ENCODE measurements around the gene WASL. TPM values are rescaled to one million over a fixed set of nuclear protein-coding genes. Genes with fewer than 3 reads are reported as not detected.
A peak's percentile ranks its signal among the peaks of the same experiment; 100 is the strongest.

Gene WASL
- total and polyA plus RNA-seq, 10 of the 15 experiments (the other 5 are each of a cell fraction or from before 2014, with no cell fraction given), result 2.0 to 6.4 (median 3.5) TPM

GRCh38 chr7:123748734-123749536, at the start of gene WASL (continued):
- peak; percentile 52 to 57; a peak in 3 of 4 replicates for TF ChIP-seq IKZF2 (IDR thresholded peaks at IDR 0.05)
- TF ChIP-seq NR2C1 (IDR thresholded peaks at IDR 0.05), result no peak
- no peak for TF ChIP-seq SMAD1 (IDR thresholded peaks at IDR 0.05; ENCODE audit: low read depth, partially characterized antibody)
- TF ChIP-seq ZNF24 (IDR thresholded peaks at IDR 0.05), result peak; percentile 73
- TF ChIP-seq PAX8 (IDR thresholded peaks at IDR 0.05), result no peak
- TF ChIP-seq RELA (IDR thresholded peaks at IDR 0.05; ENCODE audit: borderline replicate concordance, partially characterized antibody), result peak; percentile 54
- no peak for TF ChIP-seq MEF2B (IDR thresholded peaks at IDR 0.05; ENCODE audit: partially characterized antibody, poor library complexity, severe bottlenecking)
- TF ChIP-seq SMC3 (IDR thresholded peaks at IDR 0.05; ENCODE audit: borderline replicate concordance, low read length), result no peak
- no peak for TF ChIP-seq EZH2 (IDR thresholded peaks at IDR 0.05; ENCODE audit: borderline replicate concordance, control insufficient read depth, low read depth, low read length)
- TF ChIP-seq KAT2A (conservative IDR thresholded peaks at IDR 0.05; ENCODE audit: control insufficient read depth, low read depth, low read length), result no peak
- TF ChIP-seq ESRRA (IDR thresholded peaks at IDR 0.05; ENCODE audit: low read length), result peak; percentile 65
- peak; percentile 69 for TF ChIP-seq BCL3 (IDR thresholded peaks at IDR 0.05; ENCODE audit: borderline replicate concordance, insufficient read depth, low read depth, low read length, poor library complexity, severe bottlenecking)
- peak; percentile 98 for TF ChIP-seq KLF5 (IDR thresholded peaks at IDR 0.05; ENCODE audit: partially characterized antibody)
- TF ChIP-seq JUNB (IDR thresholded peaks at IDR 0.05), result no peak
- TF ChIP-seq HSF1 (IDR thresholded peaks at IDR 0.05; ENCODE audit: low read depth, low read length), result no peak
- peak; percentile 70 for TF ChIP-seq RELB (IDR thresholded peaks at IDR 0.05; ENCODE audit: low read depth)
- TF ChIP-seq TARDBP (IDR thresholded peaks at IDR 0.05; ENCODE audit: borderline replicate concordance), result no peak
- peak; percentile 24; the same call in 1 of the 2 replicates for TF ChIP-seq MTA3 (IDR thresholded peaks at IDR 0.05; ENCODE audit: borderline replicate concordance, low read length)
- TF ChIP-seq NBN (IDR thresholded peaks at IDR 0.05), result peak; percentile 55
- TF ChIP-seq ZNF687 (IDR thresholded peaks at IDR 0.05), result peak; percentile 76
- TF ChIP-seq NFXL1 (IDR thresholded peaks at IDR 0.05; ENCODE audit: borderline replicate concordance), result no peak
- TF ChIP-seq SUZ12 (IDR thresholded peaks at IDR 0.05; ENCODE audit: unreplicated experiment), result no peak
